ENCODE data around the gene ERGIC1.

ERGIC1 gene

GRCh38 chr5:172929371-172929838 is 95.4 kb downstream of the ERGIC1 start:
- no peaks in the 10 kb centered on the region for H4K20me1 ChIP-seq (ENCODE audit: insufficient read depth, low read length)
- DNase-seq, result no peak
- H3K27me3 ChIP-seq (replicated peaks; ENCODE audit: insufficient read depth, low read length), result no peaks in the 10 kb centered on the region
- no peaks in the 10 kb centered on the region for H3K9me2 ChIP-seq (replicated peaks; ENCODE audit: insufficient read depth, low read length)
- H3K4me3 ChIP-seq (ENCODE audit: low read length), result no peak overlapping the region
- no peaks in the 10 kb centered on the region for H3K9me3 ChIP-seq (replicated peaks; ENCODE audit: insufficient read depth, low read length)
- 0 out of 2 replicates have a peak, but pooled peaks cover 2% of the 10 kb centered on the region for H3K36me3 ChIP-seq (replicated peaks; ENCODE audit: insufficient read depth, low read length)
- no peaks in the 10 kb centered on the region for H3K79me2 ChIP-seq (ENCODE audit: low read length)
- H3K27ac ChIP-seq (ENCODE audit: low read length), result no peak overlapping the region
- H2AFZ ChIP-seq (ENCODE audit: low read length), result no peak overlapping the region
- TF ChIP-seq EZH2 (optimal IDR thresholded peaks at IDR 0.05; ENCODE audit: low read depth, low read length), result no peak
- no peak for TF ChIP-seq EZH2phosphoT487 (IDR thresholded peaks at IDR 0.05; ENCODE audit: low read length)
- no peak for TF ChIP-seq CTCF (IDR thresholded peaks at IDR 0.05; ENCODE audit: low read length)
- H3K4me1 ChIP-seq (ENCODE audit: low read length), result no peaks in the 10 kb centered on the region
- H3F3A ChIP-seq (ENCODE audit: insufficient read depth, low read length), result no peaks in the 10 kb centered on the region; the same call in 1 of the 2 replicates
- no peak overlapping the region for H3K9ac ChIP-seq (ENCODE audit: low read length)
- H3K4me2 ChIP-seq (ENCODE audit: low read depth, low read length), result no peak overlapping the region

- Histone ChIP-seq H2AFZ (ENCODE audit: low read length) (no peak overlapping the region), H3F3A (ENCODE audit: insufficient read depth, low read length) (no peaks in the 10 kb centered on the region; the same call in 1 of the 2 replicates)
- TF ChIP-seq CTCF (IDR thresholded peaks at IDR 0.05; ENCODE audit: low read length) (no peak), EZH2 (optimal IDR thresholded peaks at IDR 0.05; ENCODE audit: low read depth, low read length) (no peak), EZH2phosphoT487 (IDR thresholded peaks at IDR 0.05; ENCODE audit: low read length) (no peak)
Observed at GRCh38 chr5:172931001-172931536, 97.0 kb downstream of the ERGIC1 start.

GRCh38 chr5:172932313-172933017 is 98.4 kb downstream of the ERGIC1 start:
- peak; percentile 27 for DNase-seq
- Histone ChIP-seq H3K4me2 (ENCODE audit: low read depth, low read length) (no peak overlapping the region), H3K79me2 (ENCODE audit: low read length) (no peaks in the 10 kb centered on the region), H2AFZ (ENCODE audit: low read length) (no peak overlapping the region), H4K20me1 (ENCODE audit: insufficient read depth, low read length) (no peaks in the 10 kb centered on the region), H3K36me3 (replicated peaks; ENCODE audit: insufficient read depth, low read length) (peaks cover 9% of the 10 kb centered on the region; the same call in 1 of the 2 replicates), H3K9me3 (replicated peaks; ENCODE audit: insufficient read depth, low read length) (no peaks in the 10 kb centered on the region), H3K27ac (ENCODE audit: low read length) (no peak overlapping the region), H3K4me1 (ENCODE audit: low read length) (no peaks in the 10 kb centered on the region), H3K27me3 (replicated peaks; ENCODE audit: insufficient read depth, low read length) (no peaks in the 10 kb centered on the region), H3K9ac (ENCODE audit: low read length) (no peak overlapping the region), H3K4me3 (ENCODE audit: low read length) (no peak overlapping the region), H3K9me2 (replicated peaks; ENCODE audit: insufficient read depth, low read length) (no peaks in the 10 kb centered on the region), H3F3A (ENCODE audit: insufficient read depth, low read length) (no peaks in the 10 kb centered on the region; the same call in 1 of the 2 replicates)
- no peak for TF ChIP-seq EZH2 (optimal IDR thresholded peaks at IDR 0.05; ENCODE audit: low read depth, low read length)
- peak; percentile 77 for TF ChIP-seq CTCF (IDR thresholded peaks at IDR 0.05; ENCODE audit: low read length)

More at GRCh38 chr5:172931001-172931536, 97.0 kb downstream of the ERGIC1 start:
- no peaks in the 10 kb centered on the region for H3K9me3 ChIP-seq (replicated peaks; ENCODE audit: insufficient read depth, low read length)
- DNase-seq, result no peak
- H3K27ac ChIP-seq (ENCODE audit: low read length), result no peak overlapping the region
- no peak overlapping the region for H3K9ac ChIP-seq (ENCODE audit: low read length)
- H3K36me3 ChIP-seq (replicated peaks; ENCODE audit: insufficient read depth, low read length), result 0 out of 2 replicates have a peak, but pooled peaks cover 4% of the 10 kb centered on the region
- H3K9me2 ChIP-seq (replicated peaks; ENCODE audit: insufficient read depth, low read length), result no peaks in the 10 kb centered on the region
- H3K4me1 ChIP-seq (ENCODE audit: low read length), result no peaks in the 10 kb centered on the region
- no peaks in the 10 kb centered on the region for H3K79me2 ChIP-seq (ENCODE audit: low read length)
- no peak overlapping the region for H3K4me3 ChIP-seq (ENCODE audit: low read length)
- H3K27me3 ChIP-seq (replicated peaks; ENCODE audit: insufficient read depth, low read length), result no peaks in the 10 kb centered on the region
- H3K4me2 ChIP-seq (ENCODE audit: low read depth, low read length), result no peak overlapping the region
- no peaks in the 10 kb centered on the region for H4K20me1 ChIP-seq (ENCODE audit: insufficient read depth, low read length)
